NB4 (cell line): ENCODE data around the gene PLD2.

Experiments
- POLR2A ChIP-seq: IDR thresholded peaks from 2 replicates; pipeline ENCODE4 v1.6.1; 2011; ENCODE audit warnings: mild to moderate bottlenecking; ENCODE audit not compliant: insufficient read length; ENCODE audit errors: extremely low read depth
- TF ChIP-seq, protein P1 (sequence below): IDR thresholded peaks from one replicate; pipeline ENCODE4 v1.5.1; 2012; ENCODE audit warnings: low read depth, low read length
- TF ChIP-seq, protein P2 (sequence below): IDR thresholded peaks from 2 replicates; pipeline ENCODE4 v1.6.1; 2011; ENCODE audit warnings: low read depth, low read length

GRCh38 chr17:4810696-4811290 is 3.8 kb downstream of the PLD2 start:
- TF ChIP-seq, protein P1, sequence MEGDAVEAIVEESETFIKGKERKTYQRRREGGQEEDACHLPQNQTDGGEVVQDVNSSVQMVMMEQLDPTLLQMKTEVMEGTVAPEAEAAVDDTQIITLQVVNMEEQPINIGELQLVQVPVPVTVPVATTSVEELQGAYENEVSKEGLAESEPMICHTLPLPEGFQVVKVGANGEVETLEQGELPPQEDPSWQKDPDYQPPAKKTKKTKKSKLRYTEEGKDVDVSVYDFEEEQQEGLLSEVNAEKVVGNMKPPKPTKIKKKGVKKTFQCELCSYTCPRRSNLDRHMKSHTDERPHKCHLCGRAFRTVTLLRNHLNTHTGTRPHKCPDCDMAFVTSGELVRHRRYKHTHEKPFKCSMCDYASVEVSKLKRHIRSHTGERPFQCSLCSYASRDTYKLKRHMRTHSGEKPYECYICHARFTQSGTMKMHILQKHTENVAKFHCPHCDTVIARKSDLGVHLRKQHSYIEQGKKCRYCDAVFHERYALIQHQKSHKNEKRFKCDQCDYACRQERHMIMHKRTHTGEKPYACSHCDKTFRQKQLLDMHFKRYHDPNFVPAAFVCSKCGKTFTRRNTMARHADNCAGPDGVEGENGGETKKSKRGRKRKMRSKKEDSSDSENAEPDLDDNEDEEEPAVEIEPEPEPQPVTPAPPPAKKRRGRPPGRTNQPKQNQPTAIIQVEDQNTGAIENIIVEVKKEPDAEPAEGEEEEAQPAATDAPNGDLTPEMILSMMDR: no peak
- TF ChIP-seq, protein P2, sequence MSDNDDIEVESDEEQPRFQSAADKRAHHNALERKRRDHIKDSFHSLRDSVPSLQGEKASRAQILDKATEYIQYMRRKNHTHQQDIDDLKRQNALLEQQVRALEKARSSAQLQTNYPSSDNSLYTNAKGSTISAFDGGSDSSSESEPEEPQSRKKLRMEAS: no peak
- no peak for TF ChIP-seq POLR2A
